HT1080 (cell line): ENCODE measurements around the gene MFAP3. TPM values are rescaled to one million over a fixed set of nuclear protein-coding genes. Genes with fewer than 3 reads are reported as not detected.
"Not testable (repeated sequence)": the region's sequence is repeated elsewhere in the genome, so short reads cannot be mapped to it uniquely, and the experiment has no call there.

Source experiments
- DNase-seq: peaks from one replicate; pipeline ENCODE4 v3.0.0-alpha.2; 2015; ENCODE audit warnings: low read depth
- total RNA-seq: library from RNA; depleted of rRNA; stranded (reverse); fragments of >200 nt; shearing (Covaris generic); gene quantifications from 2 replicates; pipeline ENCODE4 v1.2.3, GENCODE V29; 2014

The MFAP3 gene
- total RNA-seq, 1 experiment from 2014 or later: 52.3 TPM

DNA sequence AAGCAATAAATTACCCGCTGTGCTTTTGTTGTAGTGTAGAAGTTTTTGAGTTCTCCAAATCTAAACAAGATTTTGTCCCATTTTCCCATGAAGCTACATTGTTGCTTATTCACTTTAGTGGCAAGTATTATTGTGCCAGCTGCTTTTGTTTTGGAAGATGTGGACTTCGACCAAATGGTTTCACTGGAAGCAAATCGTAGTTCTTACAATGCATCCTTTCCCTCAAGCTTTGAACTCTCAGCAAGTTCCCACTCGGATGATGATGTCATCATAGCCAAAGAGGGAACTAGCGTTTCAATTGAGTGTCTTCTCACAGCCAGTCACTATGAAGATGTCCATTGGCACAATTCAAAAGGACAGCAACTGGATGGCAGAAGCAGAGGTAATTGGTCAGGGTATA lies 10.9 kb downstream of the MFAP3 start:
- DNase-seq: no peak

- no peak for DNase-seq
Observed at GRCh38 chr5:154053468-154053867, 14.7 kb downstream of the MFAP3 start.

- no peak for DNase-seq
Observed at GRCh38 chr5:154055201-154055600, 16.4 kb downstream of the MFAP3 start.

DNA sequence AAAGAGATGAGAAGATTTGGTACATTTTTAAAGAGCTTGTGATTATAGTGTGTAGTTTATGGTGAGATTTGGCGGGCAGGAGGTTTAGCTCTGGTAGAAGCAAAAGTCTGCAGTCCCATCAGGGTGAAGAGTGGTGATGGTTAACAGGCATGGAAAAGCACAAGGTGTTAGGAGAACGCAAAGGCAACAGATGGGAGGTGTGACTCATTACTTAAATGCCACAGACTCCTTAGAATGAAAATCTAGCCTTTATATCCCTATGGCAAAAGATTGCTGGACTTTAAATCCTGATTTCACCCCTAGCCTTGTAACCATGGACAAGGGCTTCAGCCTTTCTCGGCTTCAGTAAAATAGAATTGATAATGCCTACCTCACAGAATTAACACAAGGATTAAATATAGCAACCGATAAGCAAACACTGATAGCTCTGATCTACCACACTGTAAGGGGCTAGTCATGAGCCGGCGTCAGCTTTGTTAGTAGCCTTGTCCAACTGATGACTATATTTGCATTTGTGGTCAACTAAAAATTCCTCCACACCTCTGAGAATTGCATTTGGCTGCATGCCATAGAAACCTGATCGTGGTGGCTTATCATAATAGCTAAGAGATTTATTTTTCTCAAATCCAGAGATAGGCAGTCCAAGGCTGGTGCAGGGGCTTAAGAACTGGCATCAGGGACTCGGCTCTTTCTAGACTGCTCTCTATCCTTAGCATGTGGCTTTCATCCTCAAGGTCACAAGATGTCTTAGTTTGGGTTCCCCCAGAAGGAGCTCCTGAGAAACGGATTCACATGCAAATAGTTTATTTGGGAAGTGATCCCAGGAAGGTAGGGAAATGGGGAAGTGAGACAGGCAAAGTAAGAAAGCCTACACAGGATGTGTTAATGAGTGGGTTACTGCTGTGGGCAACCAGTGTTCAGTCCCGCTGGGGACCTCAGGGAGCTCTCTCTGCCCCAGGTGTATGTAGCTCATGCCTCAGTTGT lies 19.6 kb downstream of the MFAP3 start:
- DNase-seq: peak; percentile 18

DNA sequence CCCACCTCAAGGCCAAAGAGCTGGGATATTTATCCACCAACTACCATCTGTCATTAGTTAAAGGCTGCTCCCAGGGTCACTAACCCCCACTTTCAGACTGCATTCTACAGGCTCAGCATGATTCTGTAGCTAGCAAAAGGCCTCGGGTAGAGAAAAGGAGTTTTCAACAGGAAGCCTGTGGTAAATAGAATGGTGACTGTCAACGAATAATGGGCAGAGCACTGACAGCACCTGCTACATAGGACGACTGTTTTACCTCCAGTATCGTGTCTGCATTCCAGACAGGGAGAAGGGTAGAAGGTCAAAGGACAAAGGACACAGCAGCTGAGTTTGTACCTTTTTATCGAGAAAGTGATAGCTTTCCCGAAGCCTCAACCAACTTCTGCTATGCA lies 20.3 kb downstream of the MFAP3 start:
- no peak for DNase-seq

DNA sequence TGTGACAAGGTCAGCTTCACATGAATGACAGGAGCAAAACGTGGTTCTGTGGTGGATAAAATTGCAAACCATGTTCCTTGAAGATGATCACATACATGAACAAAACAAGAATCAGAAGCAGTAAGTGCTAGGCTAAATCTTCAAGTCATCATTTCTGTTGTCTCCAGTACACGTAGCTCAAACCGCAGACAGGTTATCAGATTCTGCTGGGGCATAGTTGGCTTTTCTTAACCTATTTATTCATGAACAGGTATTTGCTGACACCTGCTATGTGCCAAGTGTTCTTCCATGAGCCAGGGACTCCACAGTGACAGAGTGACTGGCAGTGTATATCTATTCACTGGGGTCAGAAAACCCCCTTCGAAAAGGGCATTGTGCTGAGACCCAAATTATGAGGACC lies 20.8 kb downstream of the MFAP3 start:
- no peak for DNase-seq

- DNase-seq: no peak
Observed at GRCh38 chr5:154060606-154061005, 21.8 kb downstream of the MFAP3 start.

DNA sequence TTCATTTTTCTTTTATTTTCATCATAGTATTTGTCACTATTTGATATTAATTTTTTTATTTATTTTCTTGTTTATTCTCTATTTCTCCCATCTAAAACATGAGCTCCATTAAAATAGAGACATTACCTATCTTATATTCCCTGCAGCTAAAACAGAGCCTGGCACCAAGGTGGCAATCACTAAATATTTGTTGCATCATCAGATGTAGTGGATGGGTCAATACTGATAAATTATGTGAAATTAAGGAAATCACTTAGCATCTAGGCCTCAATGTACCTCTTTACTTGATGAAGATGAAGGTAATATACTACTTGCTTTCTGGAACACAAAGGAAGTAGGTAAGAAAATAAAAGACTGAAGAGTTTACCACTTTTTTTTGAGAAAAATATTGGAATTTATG lies 24.6 kb downstream of the MFAP3 start:
- no peak for DNase-seq

- no peak for DNase-seq
Observed at GRCh38 chr5:154065971-154066370, 27.2 kb downstream of the MFAP3 start.

DNA sequence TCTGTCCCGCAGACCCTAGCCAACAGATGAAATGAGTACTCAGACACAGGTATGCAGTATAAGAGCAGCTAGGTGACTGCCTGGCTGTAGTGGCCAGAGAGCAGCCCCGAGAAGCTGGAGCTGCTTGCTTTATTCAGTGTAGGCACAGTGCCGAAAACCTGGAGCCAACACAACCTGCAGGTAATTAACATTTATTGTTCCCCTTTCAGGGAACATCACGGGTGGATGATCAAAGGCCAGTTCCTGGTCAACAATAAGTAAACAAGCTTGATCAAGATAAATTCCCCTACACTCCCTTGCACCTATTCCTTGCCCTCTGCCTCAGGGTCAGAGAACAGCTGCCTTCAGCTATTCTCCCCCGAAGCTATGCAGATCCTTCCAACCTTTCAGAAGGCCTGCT lies 31.1 kb downstream of the MFAP3 start:
- not testable (repeated sequence) for DNase-seq

DNA sequence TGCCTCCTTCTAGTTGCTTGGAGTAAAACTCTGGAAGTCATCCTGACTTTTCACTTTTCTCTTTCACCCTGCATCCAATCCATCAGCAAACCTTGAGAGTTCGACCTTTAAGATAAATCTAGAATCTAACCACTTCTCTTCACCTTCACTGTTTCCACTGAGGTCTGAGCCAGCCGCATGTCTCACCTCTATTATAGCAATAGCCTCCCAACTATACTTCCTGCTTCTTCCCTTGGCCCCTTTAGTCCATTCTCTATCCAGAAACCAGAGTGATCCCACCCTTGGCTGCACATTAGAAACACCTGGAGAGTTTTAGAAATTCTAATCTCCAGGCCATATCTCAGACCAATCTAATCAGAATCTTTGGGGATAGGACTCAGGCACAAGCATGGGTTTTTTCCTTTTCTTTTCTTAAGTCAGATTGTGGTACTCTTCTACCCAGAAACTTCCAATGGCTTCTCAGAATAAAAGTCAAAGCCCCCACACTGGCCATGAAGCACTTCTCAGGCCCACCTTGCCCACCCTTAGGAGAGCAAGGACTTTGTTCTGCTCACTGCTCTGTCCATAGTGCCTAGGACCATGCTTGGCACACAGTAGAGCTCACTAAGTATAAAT lies 33.1 kb downstream of the MFAP3 start:
- DNase-seq: no peak

DNA sequence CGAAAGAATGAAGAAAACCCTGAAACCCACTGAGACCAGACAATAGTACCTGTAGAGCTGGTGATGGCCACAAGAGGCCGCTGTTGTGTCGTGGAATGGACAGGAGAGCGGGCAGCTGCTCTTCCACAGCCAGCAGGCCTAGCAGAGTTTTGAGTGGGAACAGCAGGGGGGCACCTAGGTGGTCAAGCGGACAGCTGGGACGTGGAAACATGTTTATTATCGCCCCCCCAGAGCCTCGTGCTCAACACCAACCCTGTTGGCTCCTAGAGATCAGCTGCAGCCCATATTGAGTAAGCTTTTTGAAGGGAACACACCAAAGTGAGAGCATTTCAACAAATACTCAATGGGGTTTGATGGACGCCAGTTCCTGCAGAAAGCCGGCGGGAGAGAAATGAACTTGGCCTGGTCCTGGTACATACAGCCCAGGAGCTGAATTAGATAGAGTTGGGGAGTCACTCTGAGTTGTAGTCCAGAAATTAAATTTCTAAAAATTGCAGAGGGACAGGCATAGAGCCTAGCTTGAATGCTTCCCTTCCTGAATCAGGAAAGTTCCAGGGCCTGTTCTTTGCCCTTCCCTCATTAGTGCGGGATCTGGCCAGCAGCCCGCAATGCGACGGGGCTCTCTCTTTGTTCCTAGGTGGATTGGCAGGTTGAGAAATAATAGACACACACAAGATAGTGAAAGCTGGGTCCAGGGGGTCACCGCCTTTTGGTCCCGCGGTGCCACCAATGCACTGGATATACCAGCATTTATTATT lies 33.8 kb downstream of the MFAP3 start:
- peak; percentile 74 for DNase-seq

DNA sequence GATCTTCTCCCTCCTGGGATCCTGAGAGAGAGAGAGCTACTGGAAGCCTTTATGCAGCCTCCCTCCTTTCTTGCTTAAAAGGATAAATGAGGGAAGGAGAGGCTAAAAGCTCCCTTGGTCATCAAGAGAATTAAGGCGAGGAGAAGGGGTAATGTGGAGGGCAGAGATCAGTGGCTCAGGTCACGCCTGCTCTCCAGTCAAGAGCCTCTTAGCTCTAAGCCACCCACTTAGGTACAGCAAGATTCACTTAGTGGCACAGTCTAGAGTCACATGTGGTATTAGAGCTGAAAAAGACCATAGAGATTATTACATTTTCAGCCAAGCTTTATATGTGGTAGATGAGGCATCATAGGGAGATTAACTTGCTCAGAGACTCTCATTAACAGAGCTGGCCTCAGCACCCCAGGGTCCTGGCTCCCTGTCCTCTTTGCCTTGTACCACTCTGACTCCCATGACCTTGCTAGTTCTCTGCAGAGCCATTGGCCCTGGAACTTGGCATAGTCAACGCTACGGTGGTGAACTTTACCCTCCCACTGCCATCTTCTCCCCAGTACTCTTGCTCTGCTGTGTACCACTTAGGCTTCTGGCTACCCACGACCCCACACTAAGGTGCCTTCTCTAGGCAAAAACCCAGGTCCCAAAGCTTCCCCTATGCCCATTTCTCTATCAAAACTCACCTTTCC lies 37.6 kb downstream of the MFAP3 start:
- DNase-seq: no peak

GRCh38 chr5:154077696-154078095 lies 38.9 kb downstream of the MFAP3 start:
- DNase-seq: peak; percentile 34

- no peak for DNase-seq
Observed at GRCh38 chr5:154078272-154078671, 39.5 kb downstream of the MFAP3 start.

GRCh38 chr5:154081246-154081645 lies 42.5 kb downstream of the MFAP3 start:
- no peak for DNase-seq

DNA sequence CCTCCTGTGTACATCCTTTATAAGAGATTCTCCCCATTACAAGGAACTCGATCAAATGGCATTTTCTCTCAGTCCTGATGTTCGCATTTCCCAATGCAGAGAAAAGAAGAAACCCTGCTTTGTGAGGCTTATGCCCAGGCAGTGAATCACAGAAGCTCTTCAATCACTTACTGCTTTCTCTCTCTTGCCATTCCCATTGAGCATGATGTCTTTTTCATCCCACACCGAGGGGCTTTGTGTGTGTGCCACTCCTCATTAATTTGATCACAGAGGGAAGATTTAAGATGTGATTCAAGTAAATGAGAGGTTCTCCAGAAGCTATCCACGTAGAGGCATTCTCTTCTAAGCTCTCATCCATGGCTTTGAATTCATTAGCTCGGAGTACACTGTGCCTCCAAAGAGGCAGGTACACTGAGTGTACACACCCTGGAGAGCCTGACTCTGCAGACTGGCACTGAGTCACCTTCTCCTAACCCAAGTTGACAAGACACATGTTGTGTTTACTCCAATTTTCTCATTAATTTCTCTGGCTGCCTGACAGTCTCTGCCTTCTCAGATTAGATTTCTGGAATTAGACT lies 45.4 kb downstream of the MFAP3 start:
- no peak for DNase-seq

GRCh38 chr5:154086146-154086545 lies 47.4 kb downstream of the MFAP3 start:
- no peak for DNase-seq

DNA sequence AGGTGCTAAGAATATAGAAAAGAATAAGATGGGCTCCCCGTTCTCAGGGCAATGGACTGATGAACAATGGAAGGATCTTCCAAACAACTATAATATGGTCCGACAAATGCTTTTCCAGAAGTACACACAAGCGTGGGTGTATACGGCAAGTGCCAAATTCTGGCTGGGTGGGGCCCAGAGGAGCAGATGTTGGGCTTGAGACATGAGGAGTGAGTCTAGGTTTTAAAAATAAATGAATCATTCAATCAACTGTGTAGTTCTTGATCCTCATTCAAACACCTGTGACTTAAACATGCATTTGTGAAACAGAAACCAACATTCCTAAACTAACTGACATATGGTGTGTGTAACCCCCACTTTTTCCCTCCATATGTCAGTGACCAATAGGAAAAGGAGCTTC lies 47.9 kb downstream of the MFAP3 start:
- DNase-seq: no peak

GRCh38 chr5:154087260-154087659 lies 48.5 kb downstream of the MFAP3 start:
- peak; percentile 69 for DNase-seq

GRCh38 chr5:154088801-154089200 lies 50.0 kb downstream of the MFAP3 start:
- no peak for DNase-seq
